Activated T-helper 1 cell treated with anti-CD3 and anti-CD28 coated beads, Interleukin-12 subunit alpha, Interleukin-12 subunit beta, Interleukin-2, Interleukin-4 antibody, amounts not matched to agents 30 ng/mL and 10 ng/mL and 1 ng/mL, durations not matched to agents 14 hours and 24 hours and 36 hours (primary cell): Measurements from ENCODE around the gene HOMER1. TPM values are rescaled to one million over a fixed set of nuclear protein-coding genes. Genes with fewer than 3 reads are reported as not detected.

ENCODE experiments used
- DNase-seq: peaks from one replicate; pipeline ENCODE4 v3.0.0; 2021; ENCODE audit warnings: low spot score
- H3K27ac Mint-ChIP-seq: one replicate; pipeline ENCODE4 v1.8.0; 2021; ENCODE audit warnings: mild to moderate bottlenecking, mixed read lengths
- H3K27me3 Mint-ChIP-seq: one replicate; pipeline ENCODE4 v1.8.0; 2022; ENCODE audit warnings: mild to moderate bottlenecking, moderate library complexity, mixed read lengths; ENCODE audit not compliant: insufficient read depth
- H3K36me3 Mint-ChIP-seq: one replicate; pipeline ENCODE4 v1.8.0; 2021; ENCODE audit warnings: low read depth, mixed read lengths
- H3K4me1 Mint-ChIP-seq: one replicate; pipeline ENCODE4 v1.8.0; 2021; ENCODE audit warnings: low read depth, mixed read lengths
- H3K4me3 Mint-ChIP-seq: one replicate; pipeline ENCODE4 v1.8.0; 2021; ENCODE audit warnings: mild to moderate bottlenecking, moderate library complexity, mixed read lengths
- H3K9me3 Mint-ChIP-seq: one replicate; pipeline ENCODE4 v1.8.0; 2021; ENCODE audit warnings: mixed read lengths
- intact Hi-C: fragments of 100-400 bp; cut with micrococcal nuclease; formaldehyde crosslinking; loops from one replicate; pipeline ENCODE4 v1.15.1; 2024
- total RNA-seq: library from RNA; stranded (reverse); gene quantifications from 2 replicates; pipeline ENCODE4 v1.2.3, GENCODE V29; 2022

The HOMER1 gene
- total RNA-seq, 1 donor from 2014 or later = 11.8 TPM

GRCh38 chr5:79495311-79495710 is 18.6 kb downstream of the HOMER1 start:
- no peaks in the 10 kb centered on the region for H3K9me3 Mint-ChIP-seq
- intact Hi-C loops = no loop called here
- DNase-seq = no peak
- H3K27ac Mint-ChIP-seq = no peak overlapping the region
- no peaks in the 10 kb centered on the region for H3K27me3 Mint-ChIP-seq
- no peaks in the 10 kb centered on the region for H3K36me3 Mint-ChIP-seq
- peaks cover 7% of the 10 kb centered on the region for H3K4me1 Mint-ChIP-seq
- H3K4me3 Mint-ChIP-seq = no peak overlapping the region

- Mint-ChIP-seq H3K27ac (no peak overlapping the region), H3K36me3 (no peaks in the 10 kb centered on the region), H3K27me3 (peaks cover 2% of the 10 kb centered on the region), H3K4me3 (no peak overlapping the region), H3K9me3 (no peaks in the 10 kb centered on the region), H3K4me1 (no peaks in the 10 kb centered on the region)
- no peak for DNase-seq
- intact Hi-C loops = no loop called here
Observed at GRCh38 chr5:79493596-79494345, 20.2 kb downstream of the HOMER1 start.

GRCh38 chr5:79491690-79492317 is 22.1 kb downstream of the HOMER1 start:
- no peak overlapping the region for H3K4me3 Mint-ChIP-seq
- no peak overlapping the region for H3K27ac Mint-ChIP-seq
- no peaks in the 10 kb centered on the region for H3K4me1 Mint-ChIP-seq
- peaks cover 12% of the 10 kb centered on the region for H3K27me3 Mint-ChIP-seq
- intact Hi-C loops = no loop called here
- H3K36me3 Mint-ChIP-seq = no peaks in the 10 kb centered on the region
- no peak for DNase-seq
- no peaks in the 10 kb centered on the region for H3K9me3 Mint-ChIP-seq

GRCh38 chr5:79490323-79490936 is 23.5 kb downstream of the HOMER1 start:
- intact Hi-C loops = no loop called here
- H3K27me3 Mint-ChIP-seq = peaks cover 12% of the 10 kb centered on the region

GRCh38 chr5:79489773-79490172 is 24.2 kb downstream of the HOMER1 start:
- H3K9me3 Mint-ChIP-seq = no peaks in the 10 kb centered on the region
- no peak overlapping the region for H3K27ac Mint-ChIP-seq
- H3K27me3 Mint-ChIP-seq = peaks cover 12% of the 10 kb centered on the region
- no peaks in the 10 kb centered on the region for H3K36me3 Mint-ChIP-seq
- intact Hi-C loops = no loop called here
- H3K4me3 Mint-ChIP-seq = no peak overlapping the region
- DNase-seq = no peak
- H3K4me1 Mint-ChIP-seq = no peaks in the 10 kb centered on the region

More at GRCh38 chr5:79490323-79490936, 23.5 kb downstream of the HOMER1 start:
- Mint-ChIP-seq H3K36me3 (no peaks in the 10 kb centered on the region), H3K27ac (no peak overlapping the region), H3K9me3 (no peaks in the 10 kb centered on the region), H3K4me1 (no peaks in the 10 kb centered on the region), H3K4me3 (no peak overlapping the region)
- DNase-seq = no peak

- no peaks in the 10 kb centered on the region for H3K4me1 Mint-ChIP-seq
- H3K9me3 Mint-ChIP-seq = no peaks in the 10 kb centered on the region
- H3K27me3 Mint-ChIP-seq = peaks cover 12% of the 10 kb centered on the region
- no peak overlapping the region for H3K4me3 Mint-ChIP-seq
- intact Hi-C loops = no loop called here
- no peak for DNase-seq
- H3K36me3 Mint-ChIP-seq = no peaks in the 10 kb centered on the region
- no peak overlapping the region for H3K27ac Mint-ChIP-seq
Observed at GRCh38 chr5:79488775-79489174, 25.2 kb downstream of the HOMER1 start.

- H3K4me3 Mint-ChIP-seq = no peak overlapping the region
- no peak overlapping the region for H3K27ac Mint-ChIP-seq
- intact Hi-C loops = no loop called here
- H3K4me1 Mint-ChIP-seq = no peaks in the 10 kb centered on the region
- H3K27me3 Mint-ChIP-seq = peaks cover 15% of the 10 kb centered on the region
- DNase-seq = no peak
- H3K36me3 Mint-ChIP-seq = no peaks in the 10 kb centered on the region
- H3K9me3 Mint-ChIP-seq = no peaks in the 10 kb centered on the region
Observed at GRCh38 chr5:79488058-79488457, 25.9 kb downstream of the HOMER1 start.

GRCh38 chr5:79487251-79487650 is 26.7 kb downstream of the HOMER1 start:
- Mint-ChIP-seq H3K4me3 (no peak overlapping the region), H3K4me1 (no peaks in the 10 kb centered on the region), H3K36me3 (no peaks in the 10 kb centered on the region), H3K27me3 (peaks cover 15% of the 10 kb centered on the region), H3K27ac (no peak overlapping the region), H3K9me3 (no peaks in the 10 kb centered on the region)
- no peak for DNase-seq
- intact Hi-C loops = no loop called here

GRCh38 chr5:79486116-79486515 is 27.8 kb downstream of the HOMER1 start:
- intact Hi-C loops = no loop called here
- no peaks in the 10 kb centered on the region for H3K36me3 Mint-ChIP-seq
- H3K4me1 Mint-ChIP-seq = no peaks in the 10 kb centered on the region
- peaks cover 15% of the 10 kb centered on the region for H3K27me3 Mint-ChIP-seq
- no peak for DNase-seq
- no peaks in the 10 kb centered on the region for H3K9me3 Mint-ChIP-seq
- H3K27ac Mint-ChIP-seq = no peak overlapping the region
- H3K4me3 Mint-ChIP-seq = no peak overlapping the region

GRCh38 chr5:79484731-79485130 is 29.2 kb downstream of the HOMER1 start:
- Mint-ChIP-seq H3K27me3 (peaks cover 15% of the 10 kb centered on the region), H3K27ac (no peak overlapping the region), H3K9me3 (no peaks in the 10 kb centered on the region), H3K36me3 (no peaks in the 10 kb centered on the region), H3K4me1 (no peaks in the 10 kb centered on the region), H3K4me3 (no peak overlapping the region)
- no peak for DNase-seq
- intact Hi-C loops = no loop called here

- no peaks in the 10 kb centered on the region for H3K9me3 Mint-ChIP-seq
- DNase-seq = no peak
- intact Hi-C loops = no loop called here
- H3K4me3 Mint-ChIP-seq = no peak overlapping the region
- no peaks in the 10 kb centered on the region for H3K4me1 Mint-ChIP-seq
- H3K27me3 Mint-ChIP-seq = peaks cover 3% of the 10 kb centered on the region
- H3K27ac Mint-ChIP-seq = no peak overlapping the region
- H3K36me3 Mint-ChIP-seq = no peaks in the 10 kb centered on the region
Observed at GRCh38 chr5:79481574-79481973, 32.4 kb downstream of the HOMER1 start.

GRCh38 chr5:79480991-79481390 is 32.9 kb downstream of the HOMER1 start:
- Mint-ChIP-seq H3K4me3 (no peak overlapping the region), H3K4me1 (no peaks in the 10 kb centered on the region), H3K36me3 (no peaks in the 10 kb centered on the region), H3K27ac (no peak overlapping the region), H3K27me3 (peaks cover 3% of the 10 kb centered on the region), H3K9me3 (no peaks in the 10 kb centered on the region)
- no peak for DNase-seq
- intact Hi-C loops = no loop called here

GRCh38 chr5:79475152-79475466 is 38.8 kb downstream of the HOMER1 start:
- no peak for DNase-seq
- intact Hi-C loops = no loop called here
- Mint-ChIP-seq H3K27ac (no peak overlapping the region), H3K27me3 (no peaks in the 10 kb centered on the region), H3K9me3 (no peaks in the 10 kb centered on the region), H3K4me1 (no peaks in the 10 kb centered on the region), H3K36me3 (no peaks in the 10 kb centered on the region), H3K4me3 (no peak overlapping the region)
